ENCODE data around the gene CER1. TPM values are rescaled to one million over a fixed set of nuclear protein-coding genes. Genes with fewer than 3 reads are reported as not detected.

CER1 gene
- total RNA-seq, 1 experiment from 2014 or later: not detected

- intact Hi-C loops (cut with micrococcal nuclease): no loop called here
- Histone ChIP-seq H3K4me2 (ENCODE audit: low read length) (no peak overlapping the region), H2AFZ (ENCODE audit: low read depth, low read length, poor library complexity, severe bottlenecking) (no peak overlapping the region), H3K4me1 (ENCODE audit: control insufficient read depth in 1 of 2, insufficient read depth in 2 of 2, low read length in 2 of 2) (no peaks in the 10 kb centered on the region), H3K9ac (ENCODE audit: low read length) (no peak overlapping the region), H3K9me3 (ENCODE audit: control insufficient read depth in 1 of 2, insufficient read depth in 1 of 2, low read depth in 1 of 2, low read length in 2 of 2) (no peaks in the 10 kb centered on the region), H3K36me3 (ENCODE audit: control insufficient read depth in 1 of 2, insufficient read depth in 2 of 2, low read length in 2 of 2) (no peaks in the 10 kb centered on the region), H3K27ac (ENCODE audit: low read depth, low read length) (no peak overlapping the region), H3K4me3 (replicated peaks in 1 of 2; ENCODE audit: low read depth in 1 of 2, low read length in 2 of 2) (no peak overlapping the region), H3K79me2 (ENCODE audit: insufficient read depth, low read length) (no peaks in the 10 kb centered on the region), H4K20me1 (ENCODE audit: insufficient read depth) (no peaks in the 10 kb centered on the region), H3K27me3 (ENCODE audit: insufficient read depth, low read length) (peaks cover 11% of the 10 kb centered on the region), H3K9me2 (ENCODE audit: insufficient read depth) (no peaks in the 10 kb centered on the region)
- ChIA-PET CTCF (no interaction called here), POLR2A (no interaction called here), RAD21 (ENCODE audit: low non-redundant PET in 1 of 2, low total read pairs in 2 of 2, uncharacterized antibody in 2 of 2, unreplicated experiment in 2 of 2) (no interaction called here)
- no peak for TF ChIP-seq CEBPB (IDR thresholded peaks at IDR 0.05; ENCODE audit: low read depth)
- no peak for TF ChIP-seq EZH2 (IDR thresholded peaks at IDR 0.05)
- TF ChIP-seq SP1 (IDR thresholded peaks at IDR 0.05; ENCODE audit: low read depth): no peak
- TF ChIP-seq POLR2A (IDR thresholded peaks at IDR 0.05; ENCODE audit: borderline replicate concordance, extremely low read depth, insufficient read depth, insufficient read length): no peak
- no peak for TF ChIP-seq YY1 (IDR thresholded peaks at IDR 0.05; ENCODE audit: extremely low read depth, insufficient replicate concordance, low read depth, low read length)
- TF ChIP-seq CTCF (IDR thresholded peaks at IDR 0.05 in 2 of 3, conservative IDR thresholded peaks at IDR 0.05 in 1 of 3; ENCODE audit: borderline replicate concordance in 1 of 3, insufficient read depth in 1 of 3, low read depth in 2 of 3, low read length in 2 of 3): no peak
- no peak for TF ChIP-seq ZNF274 (IDR thresholded peaks at IDR 0.05; ENCODE audit: low read depth, low read length)
- TF ChIP-seq TCF7L2 (IDR thresholded peaks at IDR 0.05; ENCODE audit: borderline replicate concordance, extremely low read depth, insufficient read depth, insufficient read length): no peak
- TF ChIP-seq, protein P1, sequence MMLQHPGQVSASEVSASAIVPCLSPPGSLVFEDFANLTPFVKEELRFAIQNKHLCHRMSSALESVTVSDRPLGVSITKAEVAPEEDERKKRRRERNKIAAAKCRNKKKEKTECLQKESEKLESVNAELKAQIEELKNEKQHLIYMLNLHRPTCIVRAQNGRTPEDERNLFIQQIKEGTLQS (IDR thresholded peaks at IDR 0.05): no peak
- TF ChIP-seq EGR1 (IDR thresholded peaks at IDR 0.05; ENCODE audit: low read depth): no peak
- TF ChIP-seq FOSL1 (IDR thresholded peaks at IDR 0.05; ENCODE audit: low read depth): no peak
- TF ChIP-seq SRF (IDR thresholded peaks at IDR 0.05; ENCODE audit: low read depth): no peak
- TF ChIP-seq POLR2AphosphoS5 (IDR thresholded peaks at IDR 0.05; ENCODE audit: low read depth, low read length): no peak
- TF ChIP-seq JUND (IDR thresholded peaks at IDR 0.05): no peak
- TF ChIP-seq ZBTB33 (IDR thresholded peaks at IDR 0.05; ENCODE audit: extremely low read depth, insufficient replicate concordance, low read length): no peak
- no peak for TF ChIP-seq CBX3 (IDR thresholded peaks at IDR 0.05; ENCODE audit: low read depth)
- TF ChIP-seq RAD21 (IDR thresholded peaks at IDR 0.05; ENCODE audit: low read depth): no peak
- TF ChIP-seq ZFX (IDR thresholded peaks at IDR 0.05): no peak
- no peak for TF ChIP-seq MAX (IDR thresholded peaks at IDR 0.05)
- BruUV-seq (replicated peaks): no TSS peak
- ATAC-seq (no peak), DNase-seq (ENCODE audit: low read depth, low spot score) (no peak)
Measured at GRCh38 chr9:14744768-14745167, 22.2 kb upstream of the CER1 start.

Measured in HCT116 (cell line).